HG03066 (cell line): ENCODE results near the gene COL6A2.

Experiments used
- ATAC-seq: cut with Tn5 transposase; IDR thresholded peaks from one replicate; pipeline ENCODE4 v1.9.1; 2021; ENCODE audit warnings: low read depth; ENCODE audit not compliant: unreplicated experiment

Gene COL6A2

GRCh38 chr21:46111857-46112724 is 14.2 kb downstream of the COL6A2 start:
- ATAC-seq: no peak

GRCh38 chr21:46112725-46113215 is 14.9 kb downstream of the COL6A2 start:
- no peak for ATAC-seq

GRCh38 chr21:46113497-46114176 is 15.7 kb downstream of the COL6A2 start:
- ATAC-seq: no peak

GRCh38 chr21:46114963-46115362 is 17.1 kb downstream of the COL6A2 start:
- ATAC-seq: no peak

GRCh38 chr21:46115441-46116188 is 17.7 kb downstream of the COL6A2 start:
- ATAC-seq: no peak

GRCh38 chr21:46116189-46116775 is 18.4 kb downstream of the COL6A2 start:
- ATAC-seq: no peak

GRCh38 chr21:46116776-46117585 is 19.1 kb downstream of the COL6A2 start:
- no peak for ATAC-seq

GRCh38 chr21:46117586-46118315 is 19.8 kb downstream of the COL6A2 start:
- ATAC-seq: no peak

GRCh38 chr21:46118316-46119143 is 20.6 kb downstream of the COL6A2 start:
- no peak for ATAC-seq

GRCh38 chr21:46119144-46119636 is 21.3 kb downstream of the COL6A2 start:
- ATAC-seq: no peak

- ATAC-seq: no peak
Measured at GRCh38 chr21:46119637-46120271, 21.8 kb downstream of the COL6A2 start.

- ATAC-seq: no peak
Measured at GRCh38 chr21:46120301-46121285, 22.7 kb downstream of the COL6A2 start.

- ATAC-seq: no peak
Measured at GRCh38 chr21:46121286-46122221, 23.6 kb downstream of the COL6A2 start.

GRCh38 chr21:46122237-46122671 is 24.3 kb downstream of the COL6A2 start:
- ATAC-seq: no peak
